ENCODE data around the gene RUSF1. TPM values are rescaled to one million over a fixed set of nuclear protein-coding genes. Genes with fewer than 3 reads are reported as not detected.

RUSF1 gene
- total and polyA plus RNA-seq, 8 donors = 58.2 to 87.2 (median 77.7) TPM

DNA sequence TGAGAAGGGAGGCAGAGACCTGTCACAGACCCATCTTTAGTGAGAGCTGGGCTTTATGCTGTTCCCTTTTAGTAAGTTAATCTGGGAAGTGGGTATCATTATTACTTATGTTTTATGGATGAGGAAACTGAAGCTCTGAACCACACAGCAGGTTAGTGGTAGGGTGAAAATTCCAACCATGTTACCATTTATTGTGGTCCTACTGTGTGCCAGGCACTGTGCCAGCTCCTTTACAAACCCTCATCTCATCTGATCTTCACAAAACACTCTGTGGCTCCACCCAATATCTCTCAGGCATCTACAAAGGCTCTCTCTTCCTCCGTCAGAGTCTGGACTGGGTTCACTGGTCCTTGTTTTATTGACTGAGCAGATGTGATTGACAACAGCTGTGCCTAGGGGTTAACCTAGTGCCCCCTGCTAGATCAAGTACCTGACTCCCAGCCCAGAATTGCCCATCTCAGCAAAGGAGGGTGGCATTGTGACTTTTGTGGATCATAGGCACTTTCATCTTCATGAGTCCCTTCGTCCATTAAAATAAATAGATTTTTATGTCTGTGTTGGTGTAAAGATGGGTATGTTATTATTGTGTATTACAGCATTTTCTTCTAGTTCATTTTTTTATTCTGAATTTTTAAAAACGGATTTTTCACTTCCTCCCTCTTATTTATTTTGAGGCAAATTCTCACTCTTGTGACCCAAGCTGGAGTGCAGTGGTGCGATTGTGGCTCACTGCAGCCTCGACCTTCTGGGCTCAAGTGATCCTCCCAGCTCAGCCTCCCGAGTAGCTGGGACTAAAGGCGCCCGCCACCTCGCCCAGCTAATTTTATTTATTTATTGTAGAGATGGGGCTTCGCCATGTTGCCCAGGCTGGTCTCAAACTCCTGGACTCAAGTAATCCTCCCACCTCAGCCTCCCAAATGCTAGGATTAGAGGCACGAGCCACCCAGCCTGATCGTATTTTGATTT, 33.1 kb downstream of the RUSF1 start:
- peaks cover 0 to 19% of the 10 kb centered on the region in 2 donors for H3K27me3 ChIP-seq
- intact Hi-C loops (cut with DNase I) = no loop called here
- H3K4me3 ChIP-seq = no peak overlapping the region
- H3K9me3 ChIP-seq = no peaks in the 10 kb centered on the region
- no peak overlapping the region for H3K27ac ChIP-seq
- ATAC-seq = no peak
- TF ChIP-seq, protein P1, sequence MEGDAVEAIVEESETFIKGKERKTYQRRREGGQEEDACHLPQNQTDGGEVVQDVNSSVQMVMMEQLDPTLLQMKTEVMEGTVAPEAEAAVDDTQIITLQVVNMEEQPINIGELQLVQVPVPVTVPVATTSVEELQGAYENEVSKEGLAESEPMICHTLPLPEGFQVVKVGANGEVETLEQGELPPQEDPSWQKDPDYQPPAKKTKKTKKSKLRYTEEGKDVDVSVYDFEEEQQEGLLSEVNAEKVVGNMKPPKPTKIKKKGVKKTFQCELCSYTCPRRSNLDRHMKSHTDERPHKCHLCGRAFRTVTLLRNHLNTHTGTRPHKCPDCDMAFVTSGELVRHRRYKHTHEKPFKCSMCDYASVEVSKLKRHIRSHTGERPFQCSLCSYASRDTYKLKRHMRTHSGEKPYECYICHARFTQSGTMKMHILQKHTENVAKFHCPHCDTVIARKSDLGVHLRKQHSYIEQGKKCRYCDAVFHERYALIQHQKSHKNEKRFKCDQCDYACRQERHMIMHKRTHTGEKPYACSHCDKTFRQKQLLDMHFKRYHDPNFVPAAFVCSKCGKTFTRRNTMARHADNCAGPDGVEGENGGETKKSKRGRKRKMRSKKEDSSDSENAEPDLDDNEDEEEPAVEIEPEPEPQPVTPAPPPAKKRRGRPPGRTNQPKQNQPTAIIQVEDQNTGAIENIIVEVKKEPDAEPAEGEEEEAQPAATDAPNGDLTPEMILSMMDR (IDR thresholded peaks at IDR 0.05) = no peak
- no peak for DNase-seq
- H3K4me1 ChIP-seq = peaks cover 16 to 56% of the 10 kb centered on the region in 2 donors
- peaks cover 0 to 50% of the 10 kb centered on the region in 2 donors for H3K36me3 ChIP-seq

DNA sequence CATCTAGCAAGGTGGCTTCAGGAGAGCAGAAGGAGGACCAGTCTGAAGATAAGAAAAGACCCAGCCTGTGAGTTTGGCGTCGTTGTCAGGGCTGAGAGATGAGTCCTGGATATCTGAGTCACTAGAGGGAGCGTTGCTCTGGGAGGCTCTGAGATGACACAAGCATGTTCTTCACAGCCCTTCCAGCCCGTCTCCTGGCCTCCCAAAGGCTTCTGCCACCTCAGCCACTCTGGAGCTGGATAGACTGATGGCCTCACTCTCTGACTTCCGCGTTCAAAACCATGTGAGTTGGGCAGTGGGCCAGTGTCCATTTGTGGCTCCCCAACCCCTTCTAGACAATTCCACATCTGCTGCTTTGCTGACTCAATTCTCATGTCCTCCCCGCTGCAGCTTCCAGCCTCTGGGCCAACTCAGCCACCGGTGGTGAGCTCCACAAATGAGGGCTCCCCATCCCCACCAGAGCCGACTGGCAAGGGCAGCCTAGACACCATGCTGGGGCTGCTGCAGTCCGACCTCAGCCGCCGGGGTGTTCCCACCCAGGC, 33.9 kb downstream of the RUSF1 start:
- ATAC-seq = no peak
- intact Hi-C loops (cut with DNase I) = no loop called here
- Histone ChIP-seq H3K27me3 (peaks cover 0 to 19% of the 10 kb centered on the region in 2 donors), H3K4me1 (peaks cover 16 to 47% of the 10 kb centered on the region in 2 donors), H3K27ac (no peak overlapping the region), H3K36me3 (peaks cover 0 to 50% of the 10 kb centered on the region in 2 donors), H3K9me3 (no peaks in the 10 kb centered on the region), H3K4me3 (no peak overlapping the region)
- TF ChIP-seq, protein P1 (IDR thresholded peaks at IDR 0.05) = no peak
- no peak for DNase-seq

- TF ChIP-seq, protein P1 (IDR thresholded peaks at IDR 0.05) = no peak
- H3K4me1 ChIP-seq = peaks cover 16 to 45% of the 10 kb centered on the region in 2 donors
- peak overlapping the region in 1 of 2 donors; percentile 82 for H3K27ac ChIP-seq
- intact Hi-C loops (cut with DNase I) = no loop called here
- H3K36me3 ChIP-seq = peaks cover 0 to 46% of the 10 kb centered on the region in 2 donors
- ATAC-seq (no peak), DNase-seq (peak in 1 of 4 donors; percentile 62)
- H3K4me3 ChIP-seq = peak overlapping the region in 1 of 2 donors; percentile 56
- no peaks in the 10 kb centered on the region for H3K9me3 ChIP-seq
- peaks cover 0 to 19% of the 10 kb centered on the region in 2 donors for H3K27me3 ChIP-seq
These were observed 34.8 kb downstream of the RUSF1 start for GRCh38 chr16:31473264-31473984.

- peak overlapping the region; percentile 82 to 93 for H3K27ac ChIP-seq
- peaks cover 0 to 19% of the 10 kb centered on the region in 2 donors for H3K27me3 ChIP-seq
- peak overlapping the region; percentile 56 to 62 for H3K4me3 ChIP-seq
- H3K36me3 ChIP-seq = peaks cover 0 to 41% of the 10 kb centered on the region in 2 donors
- DNase-seq (peak; percentile 76 to 91 (median 90)), ATAC-seq (peak; percentile 67)
- no peaks in the 10 kb centered on the region for H3K9me3 ChIP-seq
- intact Hi-C loops (cut with DNase I) = no loop called here
- TF ChIP-seq, protein P1 (IDR thresholded peaks at IDR 0.05) = peak; percentile 60 to 70
- peaks cover 16 to 45% of the 10 kb centered on the region in 2 donors for H3K4me1 ChIP-seq
These were observed 35.4 kb downstream of the RUSF1 start for GRCh38 chr16:31472709-31473203.
